ENCODE data around the gene TRAF3IP1.

DNA sequence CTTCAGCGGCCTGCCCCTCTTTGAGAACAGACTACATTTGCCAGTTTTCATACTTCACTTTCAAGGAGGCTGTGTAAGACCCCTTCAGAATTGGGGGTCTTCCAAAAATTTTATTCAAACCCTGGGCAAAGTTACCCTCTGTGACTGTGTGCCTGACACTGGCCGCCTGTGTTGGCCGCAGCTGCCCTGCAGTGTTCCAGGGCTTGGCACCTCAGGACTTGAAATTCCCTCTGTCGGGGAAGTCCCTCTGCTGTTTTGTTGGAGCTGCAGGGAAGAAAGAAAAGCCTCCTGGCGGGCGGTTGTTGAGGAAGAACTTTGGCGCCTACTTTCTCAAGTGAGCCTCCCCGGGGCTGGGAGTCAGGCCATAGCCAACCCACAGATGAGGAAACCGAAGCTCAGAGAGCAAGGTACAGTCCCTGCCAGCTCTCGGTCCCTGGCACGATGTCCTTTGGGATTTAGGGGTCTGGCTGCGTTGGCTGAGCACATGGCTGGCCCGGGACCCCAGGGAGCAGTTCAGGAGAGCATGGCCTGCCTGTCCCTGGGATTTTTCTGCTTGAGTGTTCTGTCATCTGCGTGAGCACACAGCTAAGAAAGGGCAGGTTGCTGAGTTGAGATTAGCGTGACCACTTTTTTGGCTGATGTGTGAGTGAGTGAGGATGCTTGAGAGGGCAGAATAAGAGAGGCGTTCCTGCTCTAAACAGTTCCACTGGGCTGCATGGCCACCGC lies 88.5 kb downstream of the TRAF3IP1 start:
- TF ChIP-seq, protein P1, sequence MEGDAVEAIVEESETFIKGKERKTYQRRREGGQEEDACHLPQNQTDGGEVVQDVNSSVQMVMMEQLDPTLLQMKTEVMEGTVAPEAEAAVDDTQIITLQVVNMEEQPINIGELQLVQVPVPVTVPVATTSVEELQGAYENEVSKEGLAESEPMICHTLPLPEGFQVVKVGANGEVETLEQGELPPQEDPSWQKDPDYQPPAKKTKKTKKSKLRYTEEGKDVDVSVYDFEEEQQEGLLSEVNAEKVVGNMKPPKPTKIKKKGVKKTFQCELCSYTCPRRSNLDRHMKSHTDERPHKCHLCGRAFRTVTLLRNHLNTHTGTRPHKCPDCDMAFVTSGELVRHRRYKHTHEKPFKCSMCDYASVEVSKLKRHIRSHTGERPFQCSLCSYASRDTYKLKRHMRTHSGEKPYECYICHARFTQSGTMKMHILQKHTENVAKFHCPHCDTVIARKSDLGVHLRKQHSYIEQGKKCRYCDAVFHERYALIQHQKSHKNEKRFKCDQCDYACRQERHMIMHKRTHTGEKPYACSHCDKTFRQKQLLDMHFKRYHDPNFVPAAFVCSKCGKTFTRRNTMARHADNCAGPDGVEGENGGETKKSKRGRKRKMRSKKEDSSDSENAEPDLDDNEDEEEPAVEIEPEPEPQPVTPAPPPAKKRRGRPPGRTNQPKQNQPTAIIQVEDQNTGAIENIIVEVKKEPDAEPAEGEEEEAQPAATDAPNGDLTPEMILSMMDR (IDR thresholded peaks at IDR 0.05), result no peak
- no peak for TF ChIP-seq POLR2A (IDR thresholded peaks at IDR 0.05)
